H1 (cell line): ENCODE data around the gene PRKAR1B. TPM values are rescaled to one million over a fixed set of nuclear protein-coding genes. Genes with fewer than 3 reads are reported as not detected.
A peak's percentile ranks its signal among the peaks of the same experiment; 100 is the strongest.

Experiments used
- CTCF ChIA-PET: fragments of 300-600 bp; sonication (Branson Sonifier 250); formaldehyde crosslinking; loops from one replicate; lab custom pipeline; 2021; ENCODE audit not compliant: partially characterized antibody; lab: Charles Lee
- POLR2A ChIA-PET: fragments of 300-600 bp; sonication (Branson Sonifier 250); formaldehyde crosslinking; loops from one replicate; lab custom pipeline; 2021; ENCODE audit warnings: inconsistent platforms; ENCODE audit not compliant: partially characterized antibody; lab: Charles Lee
- DNase-seq, 2 experiments: peaks; one replicate each; pipeline versions ENCODE4 v3.0.0 to v3.0.0-alpha.2; 2010 to 2022; ENCODE audit warnings: low spot score in 2 of 2, low read depth in 1 of 2, mixed read lengths in 1 of 2
- FAIRE-seq: peaks from 2 replicates; lab custom pipeline; 2011; peaks lifted over from hg19 to GRCh38; lab: Jason Lieb, UNC
- H2AFZ ChIP-seq: 2 replicates; pipeline ENCODE4 v1.8.1; 2012; ENCODE audit warnings: low read length, inconsistent platforms
- H2AK5ac ChIP-seq: 2 replicates; pipeline ENCODE4 v1.6.1; 2013; ENCODE audit warnings: low read depth, low read length
- H2BK120ac ChIP-seq: replicated peaks from 2 replicates; pipeline ENCODE3; 2013; ENCODE audit warnings: low read depth, low read length, inconsistent platforms
- H2BK12ac ChIP-seq: 2 replicates; pipeline ENCODE4 v1.6.1; 2013; ENCODE audit warnings: low read depth, low read length
- H2BK15ac ChIP-seq: 2 replicates; pipeline ENCODE4 v1.6.1; 2013; ENCODE audit warnings: low read length
- H2BK20ac ChIP-seq: 2 replicates; pipeline ENCODE4 v1.6.1; 2013; ENCODE audit warnings: low read length
- H2BK5ac ChIP-seq: 2 replicates; pipeline ENCODE4 v1.6.1; 2013; ENCODE audit warnings: low read depth, low read length
- H3K14ac ChIP-seq: 2 replicates; pipeline ENCODE4 v1.6.1; 2013; ENCODE audit warnings: inconsistent platforms; ENCODE audit not compliant: insufficient read length
- H3K18ac ChIP-seq: 2 replicates; pipeline ENCODE4 v1.6.1; 2013; ENCODE audit warnings: low read length; ENCODE audit errors: extremely low read depth
- H3K23ac ChIP-seq: 2 replicates; pipeline ENCODE4 v1.6.1; 2013; ENCODE audit warnings: inconsistent platforms; ENCODE audit not compliant: insufficient read length
- H3K23me2 ChIP-seq: 2 replicates; pipeline ENCODE4 v1.6.1; 2013; ENCODE audit warnings: low read depth, low read length
- H3K27ac ChIP-seq: 2 replicates; pipeline ENCODE4 v1.6.1; 2011; ENCODE audit warnings: low read depth, low read length, inconsistent platforms
- H3K27me3 ChIP-seq, 4 experiments: replicated peaks in 1 of 4; 1 replicate in 1 of 4; 2 replicates in 3 of 4; pipeline versions ENCODE4 v1.6.1 to v1.8.1; 2011 to 2013; ENCODE audit warnings: low read length in 3 of 4, mild to moderate bottlenecking in 3 of 4, inconsistent platforms in 2 of 4, mixed read lengths in 2 of 4, moderate library complexity in 1 of 4; ENCODE audit not compliant: control insufficient read depth in 3 of 4, insufficient read depth in 3 of 4; ENCODE audit errors: extremely low read depth in 1 of 4
- H3K36me3 ChIP-seq, 4 experiments: 2 replicates each; pipeline versions ENCODE4 v1.6.1 to v1.8.1; 2011 to 2013; ENCODE audit warnings: mild to moderate bottlenecking in 4 of 4, low read length in 3 of 4, moderate library complexity in 2 of 4, control low read depth in 1 of 4, inconsistent platforms in 1 of 4; ENCODE audit not compliant: insufficient read depth in 4 of 4, control insufficient read depth in 2 of 4
- H3K4ac ChIP-seq: replicated peaks from 2 replicates; pipeline ENCODE3; 2013; ENCODE audit warnings: low read length, low read depth, mixed read lengths, inconsistent platforms; ENCODE audit not compliant: insufficient read length
- H3K4me1 ChIP-seq, 4 experiments: replicated peaks in 1 of 4; 1 replicate in 1 of 4; 2 replicates in 3 of 4; pipeline versions ENCODE4 v1.6.1 to v1.8.1; 2011 to 2013; ENCODE audit warnings: low read length in 3 of 4, inconsistent platforms in 2 of 4, mixed read lengths in 1 of 4; ENCODE audit not compliant: insufficient read depth in 4 of 4, control insufficient read depth in 3 of 4
- H3K4me2 ChIP-seq, 2 experiments: 2 replicates each; pipeline versions ENCODE4 v1.6.1 to v1.8.1; 2011 to 2013; ENCODE audit warnings: low read depth in 2 of 2, low read length in 2 of 2, control low read depth in 1 of 2, inconsistent platforms in 1 of 2, mild to moderate bottlenecking in 1 of 2; ENCODE audit not compliant: insufficient read depth in 1 of 2
- H3K4me3 ChIP-seq, 4 experiments: fragments of 200-600, 300-600 bp in 1 of 4; sonication (generic), shearing (Covaris generic), sonication (Bioruptor Twin) in 1 of 4; 2 replicates each; pipeline versions ENCODE4 v1.5.1 to v1.8.1; 2011 to 2016; ENCODE audit warnings: low read length in 4 of 4, low read depth in 3 of 4, control low read depth in 2 of 4, inconsistent platforms in 2 of 4, mild to moderate bottlenecking in 2 of 4, mixed read lengths in 1 of 4, moderate library complexity in 1 of 4; ENCODE audit not compliant: insufficient read depth in 2 of 4; ENCODE audit errors: extremely low read depth in 1 of 4
- H3K56ac ChIP-seq: replicated peaks from 2 replicates; pipeline ENCODE3; 2013; ENCODE audit warnings: low read depth, mild to moderate bottlenecking, mixed read lengths, low read length, inconsistent platforms; ENCODE audit not compliant: insufficient read length
- H3K79me1 ChIP-seq: 2 replicates; pipeline ENCODE4 v1.6.1; 2013; ENCODE audit warnings: low read depth, low read length, control low read depth
- H3K79me2 ChIP-seq, 2 experiments: 2 replicates each; pipeline versions ENCODE4 v1.6.1 to v1.8.1; 2012 to 2013; ENCODE audit warnings: low read length in 2 of 2, mild to moderate bottlenecking in 2 of 2, inconsistent platforms in 1 of 2; ENCODE audit not compliant: insufficient read depth in 2 of 2, control insufficient read depth in 1 of 2
- H3K9ac ChIP-seq, 4 experiments: replicated peaks in 1 of 4; 1 replicate in 1 of 4; 2 replicates in 3 of 4; pipeline versions ENCODE4 v1.6.1 to v1.8.1; 2011 to 2013; ENCODE audit warnings: low read depth in 3 of 4, low read length in 3 of 4, control low read depth in 2 of 4, mild to moderate bottlenecking in 2 of 4, moderate library complexity in 2 of 4, inconsistent platforms in 1 of 4; ENCODE audit errors: extremely low read depth in 1 of 4
- H3K9me3 ChIP-seq, 2 experiments: 2 replicates each; pipeline versions ENCODE4 v1.6.1 to v1.8.1; 2012 to 2013; ENCODE audit warnings: mild to moderate bottlenecking in 2 of 2, moderate library complexity in 2 of 2, control low read depth in 1 of 2, inconsistent platforms in 1 of 2, low read depth in 1 of 2, low read length in 1 of 2, mixed read lengths in 1 of 2; ENCODE audit not compliant: insufficient read depth in 2 of 2
- H4K20me1 ChIP-seq, 2 experiments: replicated peaks in 1 of 2; 2 replicates each; pipeline versions ENCODE3 to v1.8.1; 2011 to 2013; ENCODE audit warnings: inconsistent platforms in 2 of 2, low read length in 2 of 2, mild to moderate bottlenecking in 1 of 2; ENCODE audit not compliant: insufficient read depth in 2 of 2, control insufficient read depth in 1 of 2
- H4K5ac ChIP-seq: 2 replicates; pipeline ENCODE4 v1.6.1; 2013; ENCODE audit warnings: low read length, low read depth, mixed read lengths, inconsistent platforms; ENCODE audit not compliant: insufficient read length
- H4K8ac ChIP-seq: 2 replicates; pipeline ENCODE4 v1.8.0; 2013; ENCODE audit warnings: mild to moderate bottlenecking, moderate library complexity, low read length, inconsistent platforms; ENCODE audit not compliant: insufficient read depth; ENCODE audit errors: extremely low read depth
- H4K91ac ChIP-seq: replicated peaks from 2 replicates; pipeline ENCODE3; 2013; ENCODE audit warnings: low read length, mixed read lengths, inconsistent platforms; ENCODE audit not compliant: insufficient read length
- RFX5 ChIP-seq: IDR thresholded peaks from 2 replicates; pipeline ENCODE4 v1.6.1; 2011; ENCODE audit warnings: low read depth, low read length, improper control_type of control experiment, borderline replicate concordance
- YY1 ChIP-seq: IDR thresholded peaks from 2 replicates; pipeline ENCODE4 v1.6.1; 2011; ENCODE audit warnings: low read depth, mild to moderate bottlenecking, low read length
- WGBS, 2 experiments: shearing (Covaris generic) in 1 of 2; methylation state at CpG; one replicate each; pipeline versions ENCODE4 v1.1.6 to v1.1.7; 2013 to 2015; ENCODE audit warnings: low lambda C conversion rate in 2 of 2, mixed read lengths in 2 of 2, inconsistent platforms in 1 of 2, low coverage in 1 of 2, missing lambda C conversion rate in 1 of 2; ENCODE audit not compliant: insufficient replicate concordance in 2 of 2, insufficient coverage in 1 of 2, insufficient read length in 1 of 2; ENCODE audit errors: extremely low coverage in 1 of 2, missing lambda C conversion rate in 1 of 2; 5-methylcytosine and 5-hydroxymethylcytosine counted together
- polyA plus RNA-seq, 7 experiments: library from polyadenylated mRNA; depleted of rRNA in 3 of 7; stranded (reverse) in 5 of 7; unstranded in 2 of 7; fragments of >200 nt in 5 of 7; fragments of 200-250 nt in 2 of 7; gene quantifications; 1 replicate in 5 of 7; 2 replicates in 1 of 7; 4 replicates in 1 of 7; pipeline versions ENCODE4 v1.2.1 to v1.2.3, GENCODE V29; 2011 to 2013; ENCODE audit warnings: missing spikeins in 2 of 7, mixed read lengths in 2 of 7
- total RNA-seq: library from RNA; stranded (reverse); fragmentation: NEBNext Ultra II Directional; extraction: Animal tissue kit (Norgen Biotek cat#: 25700); gene quantifications from 2 replicates; pipeline ENCODE4 v1.2.1, GENCODE V29; 2021

The PRKAR1B gene
- total and polyA plus RNA-seq, 2 of the 8 experiments (the other 6 are each of a cell fraction or from before 2014, with no cell fraction given): 12.3 to 55.7 TPM

DNA sequence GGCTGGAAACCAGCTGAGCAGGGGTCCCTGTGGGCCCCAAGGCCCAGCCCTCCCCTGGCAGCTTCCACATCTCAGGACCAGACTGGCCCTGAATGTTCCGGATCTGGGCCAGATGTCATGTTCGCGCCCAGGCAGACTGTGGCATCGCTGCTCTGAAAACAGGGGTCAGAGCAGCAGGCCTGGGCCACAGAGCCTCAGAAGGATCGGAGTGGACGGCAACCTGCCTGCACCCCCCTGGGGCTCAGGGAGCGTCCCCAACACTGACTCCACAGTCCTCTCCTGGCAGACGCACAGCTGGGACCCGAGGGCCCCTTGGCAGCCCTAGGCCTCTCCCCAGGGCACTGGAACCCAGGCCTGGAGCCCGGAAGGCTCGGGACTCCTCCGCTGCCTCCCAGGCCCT is 91.9 kb downstream of the PRKAR1B start:
- H4K5ac ChIP-seq: no peak overlapping the region
- H2BK5ac ChIP-seq: no peak overlapping the region; the same call in 1 of the 2 replicates
- H3K79me2 ChIP-seq: peaks cover 0 to 2% of the 10 kb centered on the region in 2 experiments; a peak in 1 of 4 replicates
- TF ChIP-seq YY1: no peak
- TF ChIP-seq RFX5: no peak
- H2AFZ ChIP-seq: no peak overlapping the region
- H3K9ac ChIP-seq: no peak overlapping the region
- H3K23ac ChIP-seq: no peak overlapping the region
- H3K56ac ChIP-seq: no peak overlapping the region
- WGBS, 2 experiments: 82% methylated on average over 8 of the region's 12 CpGs; no CpG with 5 or more reads in 1 of the 2 experiments
- no peak for DNase-seq
- H3K4me3 ChIP-seq: no peak overlapping the region
- no peak overlapping the region for H3K18ac ChIP-seq
- H3K4me1 ChIP-seq: no peaks in the 10 kb centered on the region
- no peak overlapping the region for H3K14ac ChIP-seq
- H4K91ac ChIP-seq: no peak overlapping the region
- no peaks in the 10 kb centered on the region for H3K9me3 ChIP-seq
- no peaks in the 10 kb centered on the region for H3K27me3 ChIP-seq
- no peaks in the 10 kb centered on the region for H3K36me3 ChIP-seq
- no peak overlapping the region for H3K4me2 ChIP-seq
- no peak overlapping the region for H2BK15ac ChIP-seq
- no peaks in the 10 kb centered on the region for H3K79me1 ChIP-seq
- H3K27ac ChIP-seq: no peak overlapping the region
- no peaks in the 10 kb centered on the region for H4K20me1 ChIP-seq
- H2BK20ac ChIP-seq: no peak overlapping the region
- no peak overlapping the region for H2BK12ac ChIP-seq
- ChIA-PET CTCF (interaction anchor here (0.7 to 1.9 kb wide), 3 partner anchors 18 to 104 kb away, joined by 3 to 8 read pairs (median 3); no protein-coding TSS in a partner anchor), POLR2A (interaction anchor here (0.7 kb wide), 1 partner anchor 430 kb away, joined by 3 read pairs; no protein-coding TSS in a partner anchor)
- no peaks in the 10 kb centered on the region for H3K23me2 ChIP-seq
- no peak for FAIRE-seq
- H2AK5ac ChIP-seq: no peak overlapping the region
- H3K4ac ChIP-seq: no peak overlapping the region
- H4K8ac ChIP-seq: peak overlapping the region; percentile 39; the same call in 1 of the 2 replicates
- no peak overlapping the region for H2BK120ac ChIP-seq
